A549 (cell line): ENCODE measurements around the gene MOB3C. TPM values are rescaled to one million over a fixed set of nuclear protein-coding genes. Genes with fewer than 3 reads are reported as not detected.

Source experiments
- ATAC-seq, 2 experiments: fragments of 200-7000 bp in 1 of 2; fragments of >200 bp in 1 of 2; cut with Nextera tagmentation in 1 of 2; cut with Tn5 transposase in 1 of 2; 3 replicates each; pipeline versions ENCODE4 v1.8.0 to v1.9.1; 2018 to 2020; ENCODE audit warnings: mild to moderate bottlenecking in 1 of 2, moderate library complexity in 1 of 2
- CTCF ChIA-PET: fragments of 300-600 bp; sonication (Branson Sonifier 250); formaldehyde crosslinking; extraction: SDS; loops from one replicate; lab custom pipeline; 2021; ENCODE audit warnings: antibody characterized with exemption, inconsistent platforms; lab: Yijun Ruan, JAX
- POLR2A ChIA-PET: fragments of 350-600 bp; formaldehyde crosslinking; extraction: SDS; loops from one replicate; lab custom pipeline; 2021; ENCODE audit warnings: antibody characterized with exemption, inconsistent platforms; lab: Yijun Ruan, JAX
- DNase-seq, 2 experiments: peaks; one replicate each; pipeline versions ENCODE4 v3.0.0 to v3.0.0-alpha.2; 2011 to 2016; ENCODE audit warnings: low read depth in 1 of 2, low spot score in 1 of 2
- FAIRE-seq: peaks from 2 replicates; lab custom pipeline; 2011; peaks lifted over from hg19 to GRCh38; lab: Jason Lieb, UNC
- H3K27ac ChIP-seq, 2 experiments: fragments of >200 bp; sonication (Bioruptor Twin); formaldehyde crosslinking; 3 replicates each; pipeline ENCODE4 v1.5.1; 2016 to 2017
- H3K4me1 ChIP-seq: fragments of >200 bp; sonication (Bioruptor Twin); formaldehyde crosslinking; 3 replicates; pipeline ENCODE4 v1.6.1; 2016
- H3K4me2 ChIP-seq: fragments of >200 bp; sonication (Bioruptor Twin); formaldehyde crosslinking; 3 replicates; pipeline ENCODE4 v1.6.1; 2016
- H3K4me3 ChIP-seq: fragments of >200 bp; sonication (Bioruptor Twin); formaldehyde crosslinking; 3 replicates; pipeline ENCODE4 v1.5.1; 2016
- H3K9me3 ChIP-seq: fragments of >200 bp; sonication (Bioruptor Twin); formaldehyde crosslinking; 3 replicates; pipeline ENCODE4 v1.6.1; 2016
- CHD4 ChIP-seq: fragments of 200-600 bp; sonication (generic); IDR thresholded peaks from 2 replicates; pipeline ENCODE4 v1.6.1; 2016; ENCODE audit warnings: antibody characterized with exemption, mild to moderate bottlenecking, borderline replicate concordance
- EHF ChIP-seq: fragments of 250-450 bp; sonication (Bioruptor Pico); IDR thresholded peaks from 2 replicates; pipeline ENCODE4 v1.5.0; 2020; ENCODE audit warnings: mild to moderate bottlenecking
- EHMT2 ChIP-seq: fragments of 200-600 bp; sonication (generic); IDR thresholded peaks from 2 replicates; pipeline ENCODE4 v1.6.1; 2016; ENCODE audit warnings: antibody characterized with exemption, low read depth, mild to moderate bottlenecking, moderate library complexity
- FOSB ChIP-seq: fragments of 250-450 bp; sonication (Bioruptor Pico); IDR thresholded peaks from 2 replicates; pipeline ENCODE4 v1.5.0; 2020; ENCODE audit warnings: mild to moderate bottlenecking, moderate library complexity
- JUN ChIP-seq, 2 experiments: fragments of >200 bp; sonication (Bioruptor Twin); formaldehyde crosslinking; IDR thresholded peaks; 2 replicates in 1 of 2; 3 replicates in 1 of 2; pipeline ENCODE4 v1.6.1; 2016 to 2017
- JUNB ChIP-seq: fragments of >200 bp; sonication (Bioruptor Twin); formaldehyde crosslinking; IDR thresholded peaks from 2 replicates; pipeline ENCODE4 v1.6.1; 2016
- KDM1A ChIP-seq: fragments of 200-600 bp; sonication (generic); IDR thresholded peaks from 2 replicates; pipeline ENCODE4 v1.6.1; 2016; ENCODE audit warnings: low read depth, mild to moderate bottlenecking
- NFE2L2 ChIP-seq: fragments of 150-350 bp; conservative IDR thresholded peaks from 2 replicates; pipeline ENCODE4 v1.6.1; 2014; ENCODE audit warnings: low read length
- POLR2AphosphoS2 ChIP-seq: conservative IDR thresholded peaks from 2 replicates; pipeline ENCODE4 v1.6.1; 2012; ENCODE audit warnings: low read length, improper control_type of control experiment, inconsistent platforms
- RARB ChIP-seq: fragments of 250-450 bp; sonication (Bioruptor Pico); IDR thresholded peaks from 2 replicates; pipeline ENCODE4 v1.8.0; 2021; ENCODE audit warnings: mild to moderate bottlenecking, moderate library complexity
- RCOR1 ChIP-seq: fragments of 150-350 bp; IDR thresholded peaks from 2 replicates; pipeline ENCODE4 v1.6.1; 2014; ENCODE audit warnings: antibody characterized with exemption, low read length, low read depth
- RFX5 ChIP-seq: fragments of 450-650 bp; IDR thresholded peaks from 2 replicates; pipeline ENCODE4 v1.7.1; 2014; ENCODE audit warnings: antibody characterized with exemption, mild to moderate bottlenecking, moderate library complexity
- TFCP2L1 ChIP-seq: fragments of 250-450 bp; sonication (Bioruptor Pico); IDR thresholded peaks from 2 replicates; pipeline ENCODE4 v1.5.0; 2021; ENCODE audit warnings: mild to moderate bottlenecking
- ZFP36 ChIP-seq: fragments of 450-650 bp; IDR thresholded peaks from 2 replicates; pipeline ENCODE4 v1.6.1; 2014; ENCODE audit warnings: borderline replicate concordance; ENCODE audit not compliant: partially characterized antibody
- ZNF302 ChIP-seq: fragments of 250-450 bp; sonication (Bioruptor Pico); IDR thresholded peaks from 2 replicates; pipeline ENCODE4 v1.9.0; 2021; ENCODE audit warnings: inconsistent platforms, mild to moderate bottlenecking, moderate library complexity
- WGBS: methylation state at CpG from one replicate; pipeline ENCODE4 v1.1.6; 2017; ENCODE audit errors: missing lambda C conversion rate; 5-methylcytosine and 5-hydroxymethylcytosine counted together
- polyA plus RNA-seq, 4 experiments: library from polyadenylated mRNA; depleted of rRNA in 3 of 4; stranded (reverse); fragments of >200 nt; fragmentation: RNase III in 1 of 4; extraction: RNeasy Plus Mini Kit Qiagen cat#74134 plus additional on column Dnase treatment in 1 of 4; gene quantifications; 2 replicates in 3 of 4; 3 replicates in 1 of 4; pipeline ENCODE4 v1.2.3, GENCODE V29; 2011 to 2017
- TF ChIP-seq, protein P1 (sequence below): fragments of >200 bp; sonication (Bioruptor Twin); formaldehyde crosslinking; IDR thresholded peaks from 3 replicates; pipeline ENCODE4 v1.6.1; 2016
- TF ChIP-seq, protein P2 (sequence below): fragments of 150-350 bp; IDR thresholded peaks from 2 replicates; pipeline ENCODE4 v1.6.1; 2014; ENCODE audit warnings: low read depth, mild to moderate bottlenecking, low read length
- TF ChIP-seq, protein P3 (sequence below): fragments of 200-600 bp; sonication (generic); IDR thresholded peaks from 2 replicates; pipeline ENCODE4 v1.6.1; 2016; ENCODE audit warnings: antibody characterized with exemption, mild to moderate bottlenecking, moderate library complexity
- TF ChIP-seq, protein P4 (sequence below): fragments of 250-450 bp; sonication (Bioruptor Pico); IDR thresholded peaks from 2 replicates; pipeline ENCODE4 v1.5.0; 2020; ENCODE audit warnings: low read depth, mild to moderate bottlenecking, moderate library complexity
- TF ChIP-seq, protein P5 (sequence below): fragments of 250-450 bp; sonication (Bioruptor Pico); IDR thresholded peaks from 2 replicates; pipeline ENCODE4 v1.5.0; 2021; ENCODE audit warnings: mild to moderate bottlenecking, moderate library complexity, borderline replicate concordance
- TF ChIP-seq, protein P6 (sequence below): IDR thresholded peaks from 2 replicates; pipeline ENCODE4 v1.6.1; 2012
- TF ChIP-seq, protein P7 (sequence below): IDR thresholded peaks from 2 replicates; pipeline ENCODE4 v1.6.1; 2012; ENCODE audit warnings: low read depth, borderline replicate concordance
- TF ChIP-seq, protein P8 (sequence below): IDR thresholded peaks from 2 replicates; pipeline ENCODE4 v1.6.1; 2012

Gene MOB3C
- polyA plus RNA-seq, 2 of the 4 experiments (the other 2 are of a cell fraction), result 2.6 to 2.7 TPM

DNA sequence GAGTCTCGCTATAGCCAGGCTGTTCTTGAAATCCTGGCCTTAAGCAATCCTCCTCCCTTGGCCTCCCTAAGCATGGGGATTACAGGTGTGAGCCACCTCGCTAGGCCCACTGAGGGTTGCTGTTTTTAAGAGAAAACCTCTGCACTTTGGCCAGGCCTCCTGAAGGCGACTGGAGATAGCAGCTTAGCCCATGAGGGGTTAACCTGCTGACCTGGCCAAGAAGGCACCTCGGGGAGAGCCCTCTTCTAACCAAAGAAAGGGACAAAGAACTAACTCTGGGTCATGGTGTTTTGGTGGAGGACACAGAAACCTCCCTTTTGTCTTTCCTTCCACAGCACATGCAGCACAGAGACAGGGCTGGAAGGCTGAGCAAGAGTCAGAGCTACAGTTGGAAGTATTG is 47.5 kb downstream of the MOB3C start (continued):
- TF ChIP-seq, protein P1, sequence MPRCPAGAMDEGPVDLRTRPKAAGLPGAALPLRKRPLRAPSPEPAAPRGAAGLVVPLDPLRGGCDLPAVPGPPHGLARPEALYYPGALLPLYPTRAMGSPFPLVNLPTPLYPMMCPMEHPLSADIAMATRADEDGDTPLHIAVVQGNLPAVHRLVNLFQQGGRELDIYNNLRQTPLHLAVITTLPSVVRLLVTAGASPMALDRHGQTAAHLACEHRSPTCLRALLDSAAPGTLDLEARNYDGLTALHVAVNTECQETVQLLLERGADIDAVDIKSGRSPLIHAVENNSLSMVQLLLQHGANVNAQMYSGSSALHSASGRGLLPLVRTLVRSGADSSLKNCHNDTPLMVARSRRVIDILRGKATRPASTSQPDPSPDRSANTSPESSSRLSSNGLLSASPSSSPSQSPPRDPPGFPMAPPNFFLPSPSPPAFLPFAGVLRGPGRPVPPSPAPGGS, result no peak
- TF ChIP-seq RARB (CRISPR knock-in tag), result no peak
- no peak for TF ChIP-seq EHF (CRISPR knock-in tag)

DNA sequence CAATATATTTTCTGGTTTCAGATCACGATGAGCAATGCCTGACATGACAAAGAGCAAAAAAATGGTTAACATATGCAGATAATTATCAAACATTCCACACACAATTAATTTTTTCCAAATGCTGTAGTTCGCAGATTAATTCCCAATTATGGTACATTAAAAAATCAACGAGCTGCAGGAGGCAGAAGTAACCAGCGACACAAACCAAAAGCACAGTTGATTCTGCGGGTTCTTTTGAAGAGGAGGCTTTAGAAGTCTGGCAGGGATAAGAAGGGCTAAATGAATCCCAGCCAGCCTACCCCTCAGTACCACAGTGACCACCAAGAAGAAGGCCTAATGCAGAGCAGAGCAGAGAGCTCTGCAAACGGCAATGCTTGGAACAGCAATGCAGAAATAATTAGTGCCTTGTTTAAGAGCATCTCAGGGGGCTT is 48.1 kb downstream of the MOB3C start:
- no peaks in the 10 kb centered on the region for H3K4me1 ChIP-seq
- no peak overlapping the region for H3K4me2 ChIP-seq
- WGBS, result 90% methylated on average over 6 of the region's 6 CpGs
- ChIA-PET CTCF (no interaction called here), POLR2A (no interaction called here)
- DNase-seq (no peak), FAIRE-seq (no peak), ATAC-seq (no peak)
- TF ChIP-seq ZFP36 (no peak), TFCP2L1 (CRISPR knock-in tag) (no peak), JUNB (no peak), ZNF302 (CRISPR knock-in tag) (no peak)
- TF ChIP-seq, protein P2, sequence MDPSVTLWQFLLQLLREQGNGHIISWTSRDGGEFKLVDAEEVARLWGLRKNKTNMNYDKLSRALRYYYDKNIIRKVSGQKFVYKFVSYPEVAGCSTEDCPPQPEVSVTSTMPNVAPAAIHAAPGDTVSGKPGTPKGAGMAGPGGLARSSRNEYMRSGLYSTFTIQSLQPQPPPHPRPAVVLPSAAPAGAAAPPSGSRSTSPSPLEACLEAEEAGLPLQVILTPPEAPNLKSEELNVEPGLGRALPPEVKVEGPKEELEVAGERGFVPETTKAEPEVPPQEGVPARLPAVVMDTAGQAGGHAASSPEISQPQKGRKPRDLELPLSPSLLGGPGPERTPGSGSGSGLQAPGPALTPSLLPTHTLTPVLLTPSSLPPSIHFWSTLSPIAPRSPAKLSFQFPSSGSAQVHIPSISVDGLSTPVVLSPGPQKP, result no peak
- TF ChIP-seq, protein P3, sequence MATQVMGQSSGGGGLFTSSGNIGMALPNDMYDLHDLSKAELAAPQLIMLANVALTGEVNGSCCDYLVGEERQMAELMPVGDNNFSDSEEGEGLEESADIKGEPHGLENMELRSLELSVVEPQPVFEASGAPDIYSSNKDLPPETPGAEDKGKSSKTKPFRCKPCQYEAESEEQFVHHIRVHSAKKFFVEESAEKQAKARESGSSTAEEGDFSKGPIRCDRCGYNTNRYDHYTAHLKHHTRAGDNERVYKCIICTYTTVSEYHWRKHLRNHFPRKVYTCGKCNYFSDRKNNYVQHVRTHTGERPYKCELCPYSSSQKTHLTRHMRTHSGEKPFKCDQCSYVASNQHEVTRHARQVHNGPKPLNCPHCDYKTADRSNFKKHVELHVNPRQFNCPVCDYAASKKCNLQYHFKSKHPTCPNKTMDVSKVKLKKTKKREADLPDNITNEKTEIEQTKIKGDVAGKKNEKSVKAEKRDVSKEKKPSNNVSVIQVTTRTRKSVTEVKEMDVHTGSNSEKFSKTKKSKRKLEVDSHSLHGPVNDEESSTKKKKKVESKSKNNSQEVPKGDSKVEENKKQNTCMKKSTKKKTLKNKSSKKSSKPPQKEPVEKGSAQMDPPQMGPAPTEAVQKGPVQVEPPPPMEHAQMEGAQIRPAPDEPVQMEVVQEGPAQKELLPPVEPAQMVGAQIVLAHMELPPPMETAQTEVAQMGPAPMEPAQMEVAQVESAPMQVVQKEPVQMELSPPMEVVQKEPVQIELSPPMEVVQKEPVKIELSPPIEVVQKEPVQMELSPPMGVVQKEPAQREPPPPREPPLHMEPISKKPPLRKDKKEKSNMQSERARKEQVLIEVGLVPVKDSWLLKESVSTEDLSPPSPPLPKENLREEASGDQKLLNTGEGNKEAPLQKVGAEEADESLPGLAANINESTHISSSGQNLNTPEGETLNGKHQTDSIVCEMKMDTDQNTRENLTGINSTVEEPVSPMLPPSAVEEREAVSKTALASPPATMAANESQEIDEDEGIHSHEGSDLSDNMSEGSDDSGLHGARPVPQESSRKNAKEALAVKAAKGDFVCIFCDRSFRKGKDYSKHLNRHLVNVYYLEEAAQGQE, result no peak
- H3K4me3 ChIP-seq, result no peak overlapping the region
- H3K9me3 ChIP-seq, result no peaks in the 10 kb centered on the region
- no peak overlapping the region for H3K27ac ChIP-seq

DNA sequence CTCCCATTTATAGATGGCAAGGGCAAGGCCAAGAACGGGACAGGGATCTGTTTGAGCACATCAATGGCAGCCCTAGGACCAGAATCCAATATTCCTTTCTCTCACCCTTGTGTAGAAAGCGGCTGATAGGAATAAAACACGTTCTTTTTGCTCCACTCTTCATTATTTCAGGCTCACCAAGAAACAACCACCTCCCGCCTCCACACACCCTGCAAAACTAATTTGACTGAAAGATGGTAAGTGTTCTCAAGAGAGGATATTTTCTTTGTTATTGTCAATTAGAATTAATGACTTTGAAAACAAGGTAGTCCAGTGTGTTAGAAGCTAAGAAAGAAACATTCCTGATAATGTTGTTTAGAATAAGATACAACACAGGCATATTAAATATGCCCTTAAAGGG is 53.3 kb downstream of the MOB3C start:
- WGBS, result 84% methylated on average over 4 of the region's 4 CpGs
- no peaks in the 10 kb centered on the region for H3K9me3 ChIP-seq
- no peaks in the 10 kb centered on the region for H3K4me1 ChIP-seq
- no peak for DNase-seq
- ChIA-PET POLR2A (no interaction called here), CTCF (interaction anchor here (2.5 kb wide), 1 partner anchor 15 kb away, joined by 7 read pairs; no protein-coding TSS in a partner anchor)
- H3K27ac ChIP-seq, result no peak overlapping the region
- no peak for ATAC-seq
- H3K4me2 ChIP-seq, result no peak overlapping the region
- FAIRE-seq, result no peak
- no peak overlapping the region for H3K4me3 ChIP-seq
- TF ChIP-seq, protein P4, sequence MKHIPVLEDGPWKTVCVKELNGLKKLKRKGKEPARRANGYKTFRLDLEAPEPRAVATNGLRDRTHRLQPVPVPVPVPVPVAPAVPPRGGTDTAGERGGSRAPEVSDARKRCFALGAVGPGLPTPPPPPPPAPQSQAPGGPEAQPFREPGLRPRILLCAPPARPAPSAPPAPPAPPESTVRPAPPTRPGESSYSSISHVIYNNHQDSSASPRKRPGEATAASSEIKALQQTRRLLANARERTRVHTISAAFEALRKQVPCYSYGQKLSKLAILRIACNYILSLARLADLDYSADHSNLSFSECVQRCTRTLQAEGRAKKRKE, result no peak
- TF ChIP-seq POLR2AphosphoS2, result no peak
- no peak for TF ChIP-seq RFX5
- TF ChIP-seq, protein P5, sequence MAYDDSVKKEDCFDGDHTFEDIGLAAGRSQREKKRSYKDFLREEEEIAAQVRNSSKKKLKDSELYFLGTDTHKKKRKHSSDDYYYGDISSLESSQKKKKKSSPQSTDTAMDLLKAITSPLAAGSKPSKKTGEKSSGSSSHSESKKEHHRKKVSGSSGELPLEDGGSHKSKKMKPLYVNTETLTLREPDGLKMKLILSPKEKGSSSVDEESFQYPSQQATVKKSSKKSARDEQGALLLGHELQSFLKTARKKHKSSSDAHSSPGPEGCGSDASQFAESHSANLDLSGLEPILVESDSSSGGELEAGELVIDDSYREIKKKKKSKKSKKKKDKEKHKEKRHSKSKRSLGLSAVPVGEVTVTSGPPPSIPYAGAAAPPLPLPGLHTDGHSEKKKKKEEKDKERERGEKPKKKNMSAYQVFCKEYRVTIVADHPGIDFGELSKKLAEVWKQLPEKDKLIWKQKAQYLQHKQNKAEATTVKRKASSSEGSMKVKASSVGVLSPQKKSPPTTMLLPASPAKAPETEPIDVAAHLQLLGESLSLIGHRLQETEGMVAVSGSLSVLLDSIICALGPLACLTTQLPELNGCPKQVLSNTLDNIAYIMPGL (CRISPR knock-in tag), result no peak
- no peak for TF ChIP-seq FOSB
- TF ChIP-seq JUN (IDR thresholded peaks at IDR 0.05), result no peak
- TF ChIP-seq, protein P6, sequence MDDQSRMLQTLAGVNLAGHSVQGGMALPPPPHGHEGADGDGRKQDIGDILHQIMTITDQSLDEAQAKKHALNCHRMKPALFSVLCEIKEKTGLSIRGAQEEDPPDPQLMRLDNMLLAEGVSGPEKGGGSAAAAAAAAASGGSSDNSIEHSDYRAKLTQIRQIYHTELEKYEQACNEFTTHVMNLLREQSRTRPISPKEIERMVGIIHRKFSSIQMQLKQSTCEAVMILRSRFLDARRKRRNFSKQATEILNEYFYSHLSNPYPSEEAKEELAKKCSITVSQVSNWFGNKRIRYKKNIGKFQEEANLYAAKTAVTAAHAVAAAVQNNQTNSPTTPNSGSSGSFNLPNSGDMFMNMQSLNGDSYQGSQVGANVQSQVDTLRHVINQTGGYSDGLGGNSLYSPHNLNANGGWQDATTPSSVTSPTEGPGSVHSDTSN, result no peak
- TF ChIP-seq RCOR1, result no peak
- TF ChIP-seq, protein P2, result no peak
- no peak for TF ChIP-seq KDM1A
- TF ChIP-seq CHD4, result no peak
- TF ChIP-seq, protein P7, sequence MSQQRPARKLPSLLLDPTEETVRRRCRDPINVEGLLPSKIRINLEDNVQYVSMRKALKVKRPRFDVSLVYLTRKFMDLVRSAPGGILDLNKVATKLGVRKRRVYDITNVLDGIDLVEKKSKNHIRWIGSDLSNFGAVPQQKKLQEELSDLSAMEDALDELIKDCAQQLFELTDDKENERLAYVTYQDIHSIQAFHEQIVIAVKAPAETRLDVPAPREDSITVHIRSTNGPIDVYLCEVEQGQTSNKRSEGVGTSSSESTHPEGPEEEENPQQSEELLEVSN, result no peak
- no peak for TF ChIP-seq NFE2L2
- no peak for TF ChIP-seq ZNF302 (CRISPR knock-in tag)
- no peak for TF ChIP-seq EHMT2
- TF ChIP-seq, protein P8, sequence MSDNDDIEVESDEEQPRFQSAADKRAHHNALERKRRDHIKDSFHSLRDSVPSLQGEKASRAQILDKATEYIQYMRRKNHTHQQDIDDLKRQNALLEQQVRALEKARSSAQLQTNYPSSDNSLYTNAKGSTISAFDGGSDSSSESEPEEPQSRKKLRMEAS, result no peak
